GM12878 (cell line): ENCODE results near the gene IRAK4. TPM values are rescaled to one million over a fixed set of nuclear protein-coding genes. Genes with fewer than 3 reads are reported as not detected.

Source experiments
- ATAC-seq: fragments of 200-7000 bp; cut with Tn5 transposase; 3 replicates; pipeline ENCODE4 v1.9.1; 2020; ENCODE audit warnings: mild to moderate bottlenecking, moderate library complexity
- Bru-seq: library from RNA; stranded (reverse); fragments of 400-500 nt; gene quantifications from one replicate; lab custom pipeline; 2021; lab: Mats Ljungman, UMichigan
- BruChase-seq, 2 experiments: library from RNA; stranded (reverse); fragments of 400-500 nt; gene quantifications; one replicate each; lab custom pipeline; 2021; lab: Mats Ljungman, UMichigan
- BruUV-seq: library from RNA; stranded (reverse); fragments of 400-500 nt; replicated peaks from 2 replicates; lab custom pipeline; 2021; lab: Mats Ljungman, UMichigan
- CTCF ChIA-PET: fragments of 300-600 bp; sonication (Branson Sonifier 250); formaldehyde crosslinking; extraction: SDS; loops from one replicate; lab custom pipeline; 2021; ENCODE audit warnings: inconsistent platforms; lab: Yijun Ruan, JAX
- POLR2A ChIA-PET: fragments of 350-600 bp; formaldehyde crosslinking; extraction: SDS; loops from one replicate; lab custom pipeline; 2021; ENCODE audit warnings: inconsistent platforms; lab: Charles Lee
- RAD21 ChIA-PET: fragments of 300-600 bp; sonication (Branson Sonifier 250); formaldehyde crosslinking; loops from one replicate; lab custom pipeline; 2023; ENCODE audit warnings: antibody characterized with exemption; ENCODE audit not compliant: unreplicated experiment; lab: Charles Lee
- SMC1A ChIA-PET: fragments of 300-600 bp; sonication (Branson Sonifier 250); formaldehyde crosslinking; loops from one replicate; lab custom pipeline; 2023; ENCODE audit not compliant: unreplicated experiment, uncharacterized antibody; lab: Charles Lee
- DNase-seq: peaks from one replicate; pipeline ENCODE4 v3.0.0-alpha.2; 2011; ENCODE audit warnings: low read depth, low spot score
- FAIRE-seq: peaks from 3 replicates; lab custom pipeline; 2011; peaks lifted over from hg19 to GRCh38; lab: Jason Lieb, UNC
- H2AFZ ChIP-seq: 2 replicates; pipeline ENCODE4 v1.6.0; 2011; ENCODE audit warnings: low read depth, low read length, control low read depth; ENCODE audit not compliant: control insufficient read depth
- H3K27ac ChIP-seq: 2 replicates; pipeline ENCODE4 v1.5.1; 2011; ENCODE audit warnings: control low read depth; ENCODE audit not compliant: control insufficient read depth, insufficient read depth
- H3K27me3 ChIP-seq, 2 experiments: replicated peaks in 1 of 2; 2 replicates each; pipeline versions ENCODE4 v1.6.0 to v1.6.1; 2011; ENCODE audit warnings: low read length in 1 of 2; ENCODE audit not compliant: control insufficient read depth in 2 of 2, insufficient read depth in 2 of 2
- H3K36me3 ChIP-seq, 2 experiments: 2 replicates each; pipeline ENCODE4 v1.5.1; 2011; ENCODE audit warnings: low read length in 1 of 2; ENCODE audit not compliant: control insufficient read depth in 2 of 2, insufficient read depth in 2 of 2
- H3K4me1 ChIP-seq: 2 replicates; pipeline ENCODE4 v1.6.1; 2011; ENCODE audit warnings: mild to moderate bottlenecking, low read length, moderate library complexity, mixed read lengths; ENCODE audit not compliant: control insufficient read depth, insufficient read depth
- H3K4me2 ChIP-seq: 2 replicates; pipeline ENCODE4 v1.6.0; 2011; ENCODE audit warnings: control low read depth; ENCODE audit not compliant: control insufficient read depth, insufficient read depth
- H3K4me3 ChIP-seq: fragments of 200-600 bp; sonication (generic); 2 replicates; pipeline ENCODE4 v1.5.1; 2016
- H3K79me2 ChIP-seq: 2 replicates; pipeline ENCODE4 v1.6.0; 2011; ENCODE audit warnings: low read length; ENCODE audit not compliant: control insufficient read depth, insufficient read depth
- H3K9ac ChIP-seq: 2 replicates; pipeline ENCODE4 v1.8.0; 2011; ENCODE audit warnings: low read length, control low read depth, mixed read lengths; ENCODE audit not compliant: control insufficient read depth, insufficient read depth
- H3K9me3 ChIP-seq: replicated peaks from 3 replicates; pipeline ENCODE4 v1.5.1; 2011; ENCODE audit warnings: mild to moderate bottlenecking, low read length; ENCODE audit not compliant: control insufficient read depth, insufficient read depth
- H4K20me1 ChIP-seq: 2 replicates; pipeline ENCODE4 v1.6.0; 2011; ENCODE audit not compliant: control insufficient read depth, insufficient read depth
- BCL11A ChIP-seq: IDR thresholded peaks from 2 replicates; pipeline ENCODE4 v1.6.1; 2011; ENCODE audit warnings: low read depth, low read length
- CBX3 ChIP-seq: fragments of 200-600 bp; sonication (generic); IDR thresholded peaks from 2 replicates; pipeline ENCODE4 v1.6.1; 2016; ENCODE audit warnings: low read depth, borderline replicate concordance
- CBX5 ChIP-seq: sonication (generic); IDR thresholded peaks from 2 replicates; pipeline ENCODE4 v1.6.1; 2016; ENCODE audit warnings: low read depth, moderate library complexity, mild to moderate bottlenecking, inconsistent platforms
- ESRRA ChIP-seq: IDR thresholded peaks from 2 replicates; pipeline ENCODE4 v1.6.1; 2012; ENCODE audit warnings: mild to moderate bottlenecking, low read length, improper control_type of control experiment
- MEF2A ChIP-seq: IDR thresholded peaks from 2 replicates; pipeline ENCODE4 v1.6.1; 2011; ENCODE audit warnings: low read depth, mild to moderate bottlenecking, low read length, moderate library complexity; ENCODE audit not compliant: insufficient read depth
- NFIC ChIP-seq: IDR thresholded peaks from 2 replicates; pipeline ENCODE4 v1.6.1; 2012; ENCODE audit warnings: low read depth, mild to moderate bottlenecking, inconsistent platforms, low read length, moderate library complexity
- POLR2AphosphoS2 ChIP-seq: IDR thresholded peaks from 2 replicates; pipeline ENCODE4 v1.6.1; 2011; ENCODE audit warnings: low read depth, mild to moderate bottlenecking, low read length, improper control_type of control experiment, moderate library complexity
- SPI1 ChIP-seq: IDR thresholded peaks from 2 replicates; pipeline ENCODE4 v1.6.1; 2011; ENCODE audit warnings: low read depth, mild to moderate bottlenecking, low read length, moderate library complexity, borderline replicate concordance; ENCODE audit not compliant: insufficient read depth
- WGBS: methylation state at CpG from one replicate; pipeline ENCODE4 v1.1.6; 2016; ENCODE audit warnings: low lambda C conversion rate; ENCODE audit not compliant: insufficient replicate concordance, insufficient coverage; ENCODE audit errors: missing lambda C conversion rate; 5-methylcytosine and 5-hydroxymethylcytosine counted together
- in situ Hi-C: fragments of 300-500 bp; cut with MboI; formaldehyde crosslinking; loops from 9 replicates; pipeline ENCODE4 v1.14.3; 2018; ENCODE audit warnings: mixed read lengths
- intact Hi-C: fragments of 100-400 bp; cut with micrococcal nuclease; formaldehyde crosslinking; loops from one replicate; pipeline ENCODE4 v1.14.2; 2022; ENCODE audit not compliant: unreplicated experiment
- long read RNA-seq, 2 experiments: library from polyadenylated mRNA; unstranded; transcript quantifications; one replicate each; pipeline ENCODE4 v2.0.0, GENCODE V29; 2019 to 2020
- polyA minus RNA-seq, 3 experiments: library from RNA; depleted of rRNA, polyadenylated mRNA; stranded (reverse); fragments of >200 nt; gene quantifications; 2 replicates each; pipeline ENCODE4 v1.2.3, GENCODE V29; 2011
- polyA plus RNA-seq, 11 experiments: library from polyadenylated mRNA; depleted of rRNA in 4 of 11; unstranded in 6 of 11; stranded (reverse) in 5 of 11; fragments of >200 nt; fragmentation: Nextera tagmentation in 4 of 11; fragmentation: Illumina TruSeq in 1 of 11; extraction: Ambion mirVana in 4 of 11; extraction: Trizol in 1 of 11; gene quantifications; 1 replicate in 1 of 11; 2 replicates in 10 of 11; pipeline versions ENCODE4 v1.2.1 to v1.2.3, GENCODE V29; 2011 to 2016; ENCODE audit warnings: inconsistent platforms in 2 of 11, missing spikeins in 2 of 11, low read depth in 1 of 11
- total RNA-seq, 4 experiments: library from RNA; depleted of rRNA in 3 of 4; stranded (reverse); fragments of >200 nt in 3 of 4; fragmentation: Illumina TruSeq in 1 of 4; extraction: Trizol in 1 of 4; gene quantifications; 2 replicates each; pipeline versions ENCODE4 v1.2.1 to v1.2.3, GENCODE V29; 2013 to 2021
- TF ChIP-seq, protein P1 (sequence below): fragments of 450-650 bp; IDR thresholded peaks from 2 replicates; pipeline ENCODE4 v1.6.1; 2014; ENCODE audit warnings: mild to moderate bottlenecking
- TF ChIP-seq, protein P2 (sequence below): fragments of 450-650 bp; IDR thresholded peaks from 2 replicates; pipeline ENCODE4 v1.6.1; 2016; ENCODE audit warnings: mild to moderate bottlenecking, moderate library complexity, borderline replicate concordance
- TF ChIP-seq, protein P3 (sequence below): IDR thresholded peaks from 2 replicates; pipeline ENCODE4 v1.6.1; 2011; ENCODE audit warnings: low read depth, mild to moderate bottlenecking, low read length, moderate library complexity, borderline replicate concordance; ENCODE audit errors: extremely low read depth

Gene IRAK4
- 96.4 and 107 TPM in 2 replicates for total RNA-seq (2013; cell fraction: nucleolus; rRNA removed)
- 23.8 and 31.1 TPM in 2 replicates for total RNA-seq (2014; rRNA removed)
- total RNA-seq (2014; rRNA removed; fragmentation: Illumina TruSeq; extraction: Trizol): 21.4 and 23.7 TPM in 2 replicates
- 17.8 and 18.8 TPM in 2 replicates for total RNA-seq (2021)
- polyA plus RNA-seq (2011; ENCODE audit: low read depth): 12.8 TPM
- 46.8 and 70.0 TPM in 2 replicates for polyA plus RNA-seq (2011; rRNA removed)
- 15.1 and 16.4 TPM in 2 replicates for polyA plus RNA-seq (2011; cell fraction: cytosol; rRNA removed)
- 39.4 and 41.5 TPM in 2 replicates for polyA plus RNA-seq (2011; cell fraction: nucleus; rRNA removed)
- polyA plus RNA-seq (2012): 15.8 and 17.2 TPM in 2 replicates
- polyA plus RNA-seq (2014; fragmentation: Illumina TruSeq; extraction: Trizol): 24.4 and 27.4 TPM in 2 replicates
- 10 to 100 TPM in 1 of 2 experiments, 1 to 10 TPM in 1; 7.9 to 13.8 TPM for polyA plus RNA-seq (2014; fragmentation: Nextera tagmentation; extraction: Ambion mirVana)
- 19.4 and 21.2 TPM in 2 replicates for polyA plus RNA-seq (2014; rRNA removed)
- polyA plus RNA-seq (2016; fragmentation: Nextera tagmentation; extraction: Ambion mirVana): 10 to 100 TPM; 19.4 to 20.7 TPM
- polyA minus RNA-seq (2011; rRNA and poly(A)+ RNA removed): 19.8 and 38.3 TPM in 2 replicates
- 7.3 and 10.8 TPM in 2 replicates for polyA minus RNA-seq (2011; cell fraction: cytosol; rRNA and poly(A)+ RNA removed)
- 18.0 and 26.2 TPM in 2 replicates for polyA minus RNA-seq (2011; cell fraction: nucleus; rRNA and poly(A)+ RNA removed)
- percentile 87 among the genes with signal in this experiment for Bru-seq, nascent RNA
- percentile 81 among the genes with signal in this experiment for BruChase-seq, experiment 1, labeled RNA remaining after a 6-hour chase
- BruChase-seq, experiment 2, labeled RNA remaining after a 2-hour chase: percentile 84 among the genes with signal in this experiment
- long read RNA-seq, experiment 1, full-length matches to known transcripts: 4 of 8 reads
- long read RNA-seq, experiment 1, partial matches to known transcripts: 1 of 8 reads
- long read RNA-seq, experiment 1, other reads (novel, unspliced or antisense): 3 of 8 reads
- long read RNA-seq, experiment 2, full-length matches to known transcripts: 25 of 102 reads
- long read RNA-seq, experiment 2, partial matches to known transcripts: 36 of 102 reads
- long read RNA-seq, experiment 2, other reads (novel, unspliced or antisense): 41 of 102 reads

DNA sequence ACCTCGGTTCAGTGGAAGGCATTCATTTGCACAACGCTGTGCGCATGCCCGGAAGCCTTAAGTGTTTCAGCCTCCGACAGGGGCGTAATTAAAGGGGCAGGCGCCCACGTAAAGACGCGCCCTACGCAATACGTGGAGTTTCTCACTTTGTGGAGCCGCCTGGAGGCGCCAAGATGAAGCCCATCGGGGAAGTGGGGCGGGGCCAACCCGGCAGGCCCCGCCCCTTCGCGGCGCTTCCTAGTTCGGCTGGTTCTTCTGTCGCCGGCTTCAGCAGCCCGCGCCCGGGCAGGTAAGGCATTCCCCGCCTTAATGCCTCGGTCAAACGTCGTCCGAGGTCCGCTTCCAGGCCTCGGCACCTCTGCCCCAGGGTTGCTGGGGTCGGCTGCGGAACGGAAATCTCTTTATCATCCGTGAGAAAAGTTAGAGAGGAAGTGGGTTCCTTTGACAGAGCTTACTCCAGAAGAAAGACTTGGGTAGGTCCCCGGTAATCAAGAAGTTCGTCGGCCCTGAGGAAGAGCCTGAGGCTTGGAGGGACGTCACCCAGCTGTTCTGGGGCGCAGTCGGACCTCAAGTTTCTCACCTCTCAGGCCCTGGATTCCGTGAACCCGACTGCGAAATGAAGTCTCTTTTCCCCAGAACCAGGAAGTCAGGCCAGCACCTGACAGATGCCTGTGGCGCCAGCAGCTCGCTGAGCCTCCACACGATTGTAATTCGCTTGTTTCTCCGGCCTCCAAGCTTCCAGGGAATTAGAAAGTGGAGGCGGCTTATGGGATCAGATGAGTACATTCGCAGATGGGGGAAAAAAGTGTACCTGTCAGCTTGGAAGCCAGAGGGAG lies at the start of gene IRAK4, which contains the start of gene PUS7L:
TSS of gene IRAK4 (plus strand) at position 224 of the 836 bp plus-strand sequence. CDS start 9,161 bp downstream, outside the sequence.
TSS of gene PUS7L (minus strand) at position 63 of the 836 bp plus-strand sequence. CDS start 3,545 bp downstream, outside the sequence.
- 0 out of 2 replicates have a peak, but pooled peaks cover 4% of the 10 kb centered on the region for H3K4me1 ChIP-seq
- no peaks in the 10 kb centered on the region for H3K36me3 ChIP-seq
- RAD21 ChIA-PET: interaction anchor here (0.7 to 2.8 kb wide), 7 partner anchors 11 to 124 kb away, joined by 3 to 20 read pairs (median 3); partner anchors contain the start of gene TWF1
- 1% methylated on average over 54 of the region's 54 CpGs for WGBS
- peak within 1 kb of the TSS; percentile 97 for H3K9ac ChIP-seq
- FAIRE-seq (peak; percentile 92), DNase-seq (peak; percentile 87), ATAC-seq (peak; percentile 92)
- BruUV-seq: TSS peak; percentile 67
- H3K27me3 ChIP-seq: no peaks in the 10 kb centered on the region
- peaks cover 52% of the 10 kb centered on the region for H3K79me2 ChIP-seq
- POLR2A ChIA-PET: interaction anchor here (0.6 to 4.1 kb wide), 7 partner anchors 10 to 124 kb away, joined by 3 to 24 read pairs (median 3); partner anchors contain the start of gene TWF1
- intact Hi-C loops (loop anchor here (5.0 kb wide), 1 partner anchor 1292 kb away; no protein-coding TSS in a partner anchor), in situ Hi-C loops (no loop called here)
- CTCF ChIA-PET: interaction anchor here (0.6 to 3.1 kb wide), 18 partner anchors 9 to 612 kb away, joined by 3 to 27 read pairs (median 4); partner anchors contain the start of gene TWF1
- H3K4me2 ChIP-seq: peak within 1 kb of the TSS; percentile 85
- no peaks in the 10 kb centered on the region for H3K9me3 ChIP-seq
- H4K20me1 ChIP-seq: no peaks in the 10 kb centered on the region
- H3K4me3 ChIP-seq: peak within 1 kb of the TSS; percentile 84
- H3K27ac ChIP-seq: peak within 1 kb of the TSS; percentile 96
- peak within 1 kb of the TSS; percentile 91 for H2AFZ ChIP-seq
- SMC1A ChIA-PET: interaction anchor here (0.7 to 3.0 kb wide), 9 partner anchors 9 to 123 kb away, joined by 3 to 27 read pairs (median 5); partner anchors contain the start of gene TWF1
- TF ChIP-seq, protein P1, sequence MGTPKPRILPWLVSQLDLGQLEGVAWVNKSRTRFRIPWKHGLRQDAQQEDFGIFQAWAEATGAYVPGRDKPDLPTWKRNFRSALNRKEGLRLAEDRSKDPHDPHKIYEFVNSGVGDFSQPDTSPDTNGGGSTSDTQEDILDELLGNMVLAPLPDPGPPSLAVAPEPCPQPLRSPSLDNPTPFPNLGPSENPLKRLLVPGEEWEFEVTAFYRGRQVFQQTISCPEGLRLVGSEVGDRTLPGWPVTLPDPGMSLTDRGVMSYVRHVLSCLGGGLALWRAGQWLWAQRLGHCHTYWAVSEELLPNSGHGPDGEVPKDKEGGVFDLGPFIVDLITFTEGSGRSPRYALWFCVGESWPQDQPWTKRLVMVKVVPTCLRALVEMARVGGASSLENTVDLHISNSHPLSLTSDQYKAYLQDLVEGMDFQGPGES: no peak
- no peak for TF ChIP-seq CBX5
- TF ChIP-seq, protein P2, sequence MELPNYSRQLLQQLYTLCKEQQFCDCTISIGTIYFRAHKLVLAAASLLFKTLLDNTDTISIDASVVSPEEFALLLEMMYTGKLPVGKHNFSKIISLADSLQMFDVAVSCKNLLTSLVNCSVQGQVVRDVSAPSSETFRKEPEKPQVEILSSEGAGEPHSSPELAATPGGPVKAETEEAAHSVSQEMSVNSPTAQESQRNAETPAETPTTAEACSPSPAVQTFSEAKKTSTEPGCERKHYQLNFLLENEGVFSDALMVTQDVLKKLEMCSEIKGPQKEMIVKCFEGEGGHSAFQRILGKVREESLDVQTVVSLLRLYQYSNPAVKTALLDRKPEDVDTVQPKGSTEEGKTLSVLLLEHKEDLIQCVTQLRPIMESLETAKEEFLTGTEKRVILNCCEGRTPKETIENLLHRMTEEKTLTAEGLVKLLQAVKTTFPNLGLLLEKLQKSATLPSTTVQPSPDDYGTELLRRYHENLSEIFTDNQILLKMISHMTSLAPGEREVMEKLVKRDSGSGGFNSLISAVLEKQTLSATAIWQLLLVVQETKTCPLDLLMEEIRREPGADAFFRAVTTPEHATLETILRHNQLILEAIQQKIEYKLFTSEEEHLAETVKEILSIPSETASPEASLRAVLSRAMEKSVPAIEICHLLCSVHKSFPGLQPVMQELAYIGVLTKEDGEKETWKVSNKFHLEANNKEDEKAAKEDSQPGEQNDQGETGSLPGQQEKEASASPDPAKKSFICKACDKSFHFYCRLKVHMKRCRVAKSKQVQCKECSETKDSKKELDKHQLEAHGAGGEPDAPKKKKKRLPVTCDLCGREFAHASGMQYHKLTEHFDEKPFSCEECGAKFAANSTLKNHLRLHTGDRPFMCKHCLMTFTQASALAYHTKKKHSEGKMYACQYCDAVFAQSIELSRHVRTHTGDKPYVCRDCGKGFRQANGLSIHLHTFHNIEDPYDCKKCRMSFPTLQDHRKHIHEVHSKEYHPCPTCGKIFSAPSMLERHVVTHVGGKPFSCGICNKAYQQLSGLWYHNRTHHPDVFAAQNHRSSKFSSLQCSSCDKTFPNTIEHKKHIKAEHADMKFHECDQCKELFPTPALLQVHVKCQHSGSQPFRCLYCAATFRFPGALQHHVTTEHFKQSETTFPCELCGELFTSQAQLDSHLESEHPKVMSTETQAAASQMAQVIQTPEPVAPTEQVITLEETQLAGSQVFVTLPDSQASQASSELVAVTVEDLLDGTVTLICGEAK: peak; percentile 25; the same call in 1 of the 2 replicates
- TF ChIP-seq, protein P3, sequence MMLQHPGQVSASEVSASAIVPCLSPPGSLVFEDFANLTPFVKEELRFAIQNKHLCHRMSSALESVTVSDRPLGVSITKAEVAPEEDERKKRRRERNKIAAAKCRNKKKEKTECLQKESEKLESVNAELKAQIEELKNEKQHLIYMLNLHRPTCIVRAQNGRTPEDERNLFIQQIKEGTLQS: no peak
- TF ChIP-seq POLR2AphosphoS2: peak; percentile 71; the same call in 1 of the 2 replicates
- TF ChIP-seq ESRRA: no peak
- TF ChIP-seq BCL11A: no peak
- no peak for TF ChIP-seq MEF2A
- no peak for TF ChIP-seq CBX3
- peak; percentile 73 for TF ChIP-seq SPI1
- TF ChIP-seq NFIC: no peak
